SH-SY5Y (cell line): Measurements from ENCODE around the gene EPS15.

Source experiments
- GATA2 ChIP-seq: IDR thresholded peaks from 2 replicates; pipeline ENCODE4 v1.6.1; 2011; ENCODE audit warnings: mild to moderate bottlenecking, low read depth, low read length
- GATA3 ChIP-seq: IDR thresholded peaks from 2 replicates; pipeline ENCODE4 v1.6.1; 2011; ENCODE audit warnings: low read depth, mild to moderate bottlenecking, low read length, moderate library complexity

DNA sequence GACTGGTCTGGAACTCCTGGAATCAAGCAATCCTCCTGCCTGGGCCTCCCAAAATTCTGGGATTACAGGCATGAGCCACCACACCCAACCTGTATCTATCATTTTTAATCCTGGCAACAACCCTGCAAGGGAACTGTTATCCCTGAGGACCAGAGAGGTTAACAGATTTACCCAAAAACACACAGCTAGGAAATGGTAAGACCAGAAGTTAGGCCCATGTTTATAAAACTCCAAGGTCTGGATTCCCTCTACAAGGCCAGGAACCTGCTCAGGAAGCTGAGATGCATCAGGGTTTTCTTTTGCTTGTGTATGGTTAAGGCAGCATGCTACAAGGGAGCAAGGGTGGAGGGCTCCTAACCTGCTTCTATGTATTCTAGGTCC lies 170.9 kb downstream of the EPS15 start:
- no peak for TF ChIP-seq GATA3
- no peak for TF ChIP-seq GATA2
